Body of pancreas (tissue), 4 donors: ENCODE measurements around the gene SETD7. TPM values are rescaled to one million over a fixed set of nuclear protein-coding genes. Genes with fewer than 3 reads are reported as not detected.

Experiments
- ATAC-seq: fragments of 150-250 bp; one replicate; pipeline ENCODE4 v1.9.1; 2016
- DNase-seq, 4 donors: peaks; one replicate each; pipeline ENCODE4 v3.0.0-alpha.2; 2019
- H3K27ac ChIP-seq, 4 donors: fragments of 200-600 bp; sonication (generic); 1 replicate in 3 of 4; 2 replicates in 1 of 4; pipeline versions ENCODE4 v1.5.1 to v1.6.1; 2016 to 2019; ENCODE audit warnings: mild to moderate bottlenecking in 1 of 4, mixed read lengths in 1 of 4, moderate library complexity in 1 of 4
- H3K27me3 ChIP-seq, 2 donors: fragments of 200-600 bp; sonication (generic); one replicate each; pipeline ENCODE4 v1.6.0; 2016; ENCODE audit warnings: mild to moderate bottlenecking in 1 of 2
- H3K36me3 ChIP-seq, 2 donors: fragments of 200-600 bp; sonication (generic); replicated peaks in 1 of 2; 2 replicates each; pipeline ENCODE4 v1.5.1; 2016; ENCODE audit warnings: low read depth in 2 of 2; ENCODE audit not compliant: insufficient read depth in 1 of 2
- H3K4me1 ChIP-seq: fragments of 200-600 bp; sonication (generic); one replicate; pipeline ENCODE4 v1.6.0; 2016
- H3K4me3 ChIP-seq, 2 donors: fragments of 200-600 bp; sonication (generic); 1 replicate in 1 of 2; 2 replicates in 1 of 2; pipeline ENCODE4 v1.5.1; 2016 to 2019
- H3K9me3 ChIP-seq, 3 donors: fragments of 200-600 bp; sonication (generic); 1 replicate in 2 of 3; 2 replicates in 1 of 3; pipeline ENCODE4 v1.5.1; 2016
- POLR2A ChIP-seq, 3 donors: fragments of 450-650 bp; IDR thresholded peaks; one replicate each; pipeline ENCODE4 v1.6.1; 2016; ENCODE audit warnings: antibody characterized with exemption in 3 of 3, mild to moderate bottlenecking in 2 of 3
- WGBS, 2 donors: methylation state at CpG; one replicate each; pipeline ENCODE4 v1.1.5; 2017; 5-methylcytosine and 5-hydroxymethylcytosine counted together
- intact Hi-C: fragments of 100-400 bp; cut with DNase I; formaldehyde crosslinking; loops from one replicate; pipeline ENCODE4 v1.15.1; 2023
- total RNA-seq, 2 donors: library from RNA; depleted of rRNA; stranded (reverse); fragments of >200 nt; gene quantifications; one replicate each; pipeline ENCODE4 v1.1.0, GENCODE V29; 2016
- TF ChIP-seq, protein P1 (sequence below), 7 experiments: fragments of 450-650 bp in 4 of 7; fragments of 200-600 bp in 3 of 7; sonication (generic) in 3 of 7; IDR thresholded peaks; one replicate each; pipeline ENCODE4 v1.5.1; 2016 to 2019; ENCODE audit warnings: antibody characterized with exemption in 7 of 7

Gene SETD7
- total RNA-seq, 2 donors from 2014 or later = 21.8 to 34.8 TPM

DNA sequence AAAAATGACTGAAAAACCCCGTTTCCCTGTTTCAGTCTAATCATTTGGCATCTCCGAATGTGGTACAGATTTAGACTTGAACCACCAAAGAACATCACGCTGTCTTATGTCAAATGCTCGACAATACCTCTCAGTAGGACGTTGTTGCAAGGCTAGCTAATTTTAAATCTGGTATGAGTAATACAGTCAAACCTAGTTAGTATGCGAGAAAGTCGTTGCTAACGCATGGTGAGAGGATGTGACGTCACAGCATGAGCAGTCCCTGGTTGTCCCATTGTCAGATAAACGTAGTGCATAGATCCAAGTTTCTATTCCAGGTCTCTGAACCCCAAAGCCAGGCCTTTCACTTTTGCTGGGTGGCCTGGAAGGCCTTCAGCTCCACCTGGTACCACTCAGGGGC lies 44.7 kb downstream of the SETD7 start:
- H3K9me3 ChIP-seq = no peaks in the 10 kb centered on the region
- intact Hi-C loops = no loop called here
- TF ChIP-seq POLR2A (IDR thresholded peaks at IDR 0.05) = no peak
- TF ChIP-seq, protein P1, sequence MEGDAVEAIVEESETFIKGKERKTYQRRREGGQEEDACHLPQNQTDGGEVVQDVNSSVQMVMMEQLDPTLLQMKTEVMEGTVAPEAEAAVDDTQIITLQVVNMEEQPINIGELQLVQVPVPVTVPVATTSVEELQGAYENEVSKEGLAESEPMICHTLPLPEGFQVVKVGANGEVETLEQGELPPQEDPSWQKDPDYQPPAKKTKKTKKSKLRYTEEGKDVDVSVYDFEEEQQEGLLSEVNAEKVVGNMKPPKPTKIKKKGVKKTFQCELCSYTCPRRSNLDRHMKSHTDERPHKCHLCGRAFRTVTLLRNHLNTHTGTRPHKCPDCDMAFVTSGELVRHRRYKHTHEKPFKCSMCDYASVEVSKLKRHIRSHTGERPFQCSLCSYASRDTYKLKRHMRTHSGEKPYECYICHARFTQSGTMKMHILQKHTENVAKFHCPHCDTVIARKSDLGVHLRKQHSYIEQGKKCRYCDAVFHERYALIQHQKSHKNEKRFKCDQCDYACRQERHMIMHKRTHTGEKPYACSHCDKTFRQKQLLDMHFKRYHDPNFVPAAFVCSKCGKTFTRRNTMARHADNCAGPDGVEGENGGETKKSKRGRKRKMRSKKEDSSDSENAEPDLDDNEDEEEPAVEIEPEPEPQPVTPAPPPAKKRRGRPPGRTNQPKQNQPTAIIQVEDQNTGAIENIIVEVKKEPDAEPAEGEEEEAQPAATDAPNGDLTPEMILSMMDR (IDR thresholded peaks at IDR 0.05) = no peak
- H3K27me3 ChIP-seq = no peaks in the 10 kb centered on the region
- peaks cover 0 to 15% of the 10 kb centered on the region in 2 donors for H3K36me3 ChIP-seq
- ATAC-seq (no peak), DNase-seq (no peak)
- no peaks in the 10 kb centered on the region for H3K4me1 ChIP-seq
- H3K4me3 ChIP-seq = no peak overlapping the region
- 78 to 81% methylated on average over 10 of the region's 10 CpGs for WGBS, 2 donors
- no peak overlapping the region for H3K27ac ChIP-seq

DNA sequence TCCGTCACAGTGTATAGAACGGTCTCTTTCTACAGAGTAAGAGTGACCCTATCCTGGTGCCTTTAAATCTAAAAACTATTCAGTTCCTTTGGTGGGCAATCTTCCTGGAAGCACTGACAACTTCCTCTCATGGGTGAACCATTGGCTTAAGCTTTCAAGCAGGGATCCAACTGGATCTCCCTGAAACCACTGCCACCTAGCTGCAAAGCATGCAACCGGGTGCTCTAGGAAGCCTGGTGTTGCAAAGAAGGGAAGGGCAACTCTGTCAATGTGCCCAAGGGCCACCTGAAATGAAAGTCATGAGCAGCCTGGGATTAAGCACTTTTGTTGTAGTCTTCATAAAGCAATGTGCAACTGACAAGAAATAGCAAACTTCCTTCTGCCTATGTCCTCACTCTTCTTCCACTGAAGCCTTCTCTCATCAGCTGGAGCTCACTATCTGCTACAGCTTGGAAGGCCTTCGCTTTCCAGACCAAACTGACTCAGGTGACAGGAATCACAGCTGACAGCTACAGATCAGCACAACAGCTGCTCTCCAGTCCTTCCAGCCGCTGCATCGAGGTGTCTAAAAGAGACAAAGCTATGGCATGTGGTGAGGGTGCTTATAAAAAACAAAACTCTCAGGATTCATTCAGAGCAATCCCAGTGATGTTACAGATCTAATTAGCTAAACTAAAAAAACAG lies 46.1 kb downstream of the SETD7 start:
- ATAC-seq = peak; percentile 40
- no peaks in the 10 kb centered on the region for H3K4me1 ChIP-seq

DNA sequence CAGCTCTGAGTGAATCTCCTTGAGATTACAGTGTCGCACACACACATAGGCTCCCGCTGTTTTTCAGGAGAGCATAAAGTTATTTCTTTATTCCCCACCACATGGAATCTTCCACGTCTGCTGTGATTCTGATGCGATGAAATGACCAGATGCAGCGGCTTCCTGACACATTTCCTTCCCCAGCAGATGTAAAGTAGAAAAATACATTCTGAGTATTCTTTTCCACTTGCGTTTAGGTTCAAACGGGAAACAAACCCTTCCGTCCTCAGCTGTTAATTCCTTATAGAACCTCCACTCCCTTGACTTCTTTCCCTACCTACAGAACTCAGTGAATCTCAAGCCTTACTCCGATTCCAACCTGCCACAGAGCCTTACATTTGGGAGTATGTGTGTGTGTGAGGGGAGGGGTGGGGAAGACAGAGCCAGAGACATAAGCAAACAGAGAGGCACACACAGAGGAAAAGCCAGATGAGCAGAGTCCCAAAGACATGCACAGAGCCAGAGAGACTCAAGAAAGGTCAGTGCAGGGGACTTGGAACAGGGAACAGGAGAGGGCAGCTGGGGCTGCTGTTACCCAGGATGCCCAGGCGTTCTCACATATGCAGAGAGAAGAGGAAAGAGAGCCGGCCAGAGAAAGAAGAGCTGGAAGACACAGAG lies 47.3 kb downstream of the SETD7 start:
- Histone ChIP-seq H3K9me3 (no peaks in the 10 kb centered on the region), H3K27ac (no peak overlapping the region), H3K27me3 (no peaks in the 10 kb centered on the region), H3K4me3 (no peak overlapping the region), H3K4me1 (no peaks in the 10 kb centered on the region), H3K36me3 (peaks cover 0 to 18% of the 10 kb centered on the region in 2 donors)
- no peak for DNase-seq
- 89 to 94% methylated on average over 11 of the region's 11 CpGs for WGBS, 2 donors
- no peak for TF ChIP-seq POLR2A (IDR thresholded peaks at IDR 0.05)
- TF ChIP-seq, protein P1 (IDR thresholded peaks at IDR 0.05) = no peak
- ATAC-seq = no peak
- intact Hi-C loops = no loop called here

More for the DNA sequence above, 46.1 kb downstream of the SETD7 start:
- Histone ChIP-seq H3K4me3 (no peak overlapping the region), H3K36me3 (peaks cover 0 to 18% of the 10 kb centered on the region in 2 donors), H3K9me3 (no peaks in the 10 kb centered on the region), H3K27ac (no peak overlapping the region), H3K27me3 (no peaks in the 10 kb centered on the region)
- peak in 3 of 4 donors; percentile 27 to 53 (median 44) for DNase-seq
- WGBS, 2 donors = 81 to 96% methylated on average over 5 to 6 of the region's 6 CpGs
- TF ChIP-seq, protein P1 (IDR thresholded peaks at IDR 0.05) = peak in 6 of 7 experiments; percentile 15 to 58 (median 34)
- TF ChIP-seq POLR2A (IDR thresholded peaks at IDR 0.05) = no peak
- intact Hi-C loops = no loop called here

DNA sequence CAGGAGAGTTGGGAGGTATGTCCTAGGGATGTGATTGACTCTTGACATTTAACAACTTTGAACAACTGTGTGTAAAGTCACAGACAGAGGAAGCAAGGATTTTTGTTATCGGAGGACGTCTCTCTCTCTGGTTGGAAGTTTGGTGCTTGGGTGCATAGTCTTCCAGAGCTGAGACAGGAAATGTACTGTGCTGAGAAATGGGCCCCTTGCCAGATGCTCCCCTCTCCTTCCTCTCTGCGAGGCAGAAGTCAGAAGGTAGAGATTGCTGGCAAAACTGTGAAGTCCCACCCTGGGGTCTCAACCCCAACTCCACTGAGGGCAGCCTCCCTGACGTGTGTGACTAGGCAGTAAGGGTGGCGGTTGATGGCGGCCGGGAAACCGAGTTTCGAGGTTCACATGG lies 49.2 kb downstream of the SETD7 start:
- no peak overlapping the region for H3K4me3 ChIP-seq
- H3K27ac ChIP-seq = no peak overlapping the region
- H3K9me3 ChIP-seq = no peaks in the 10 kb centered on the region
- whole genome bisulfite sequencing, 2 donors = 89 to 96% methylated on average over 7 to 9 of the region's 9 CpGs
- intact Hi-C loops = no loop called here
- TF ChIP-seq, protein P1 (IDR thresholded peaks at IDR 0.05) = no peak
- no peak for TF ChIP-seq POLR2A (IDR thresholded peaks at IDR 0.05)
- H3K27me3 ChIP-seq = no peaks in the 10 kb centered on the region
- ATAC-seq = no peak
- no peak for DNase-seq
- no peaks in the 10 kb centered on the region for H3K4me1 ChIP-seq
- peaks cover 0 to 15% of the 10 kb centered on the region in 2 donors for H3K36me3 ChIP-seq
